Endodermal cell (in vitro differentiated cells): ENCODE data around the gene TMCC2. TPM values are rescaled to one million over a fixed set of nuclear protein-coding genes. Genes with fewer than 3 reads are reported as not detected.

Source experiments
- DNase-seq: peaks from one replicate; pipeline ENCODE4 v3.0.0-alpha.2; 2017
- H3K27ac ChIP-seq: 2 replicates; pipeline ENCODE4 v1.5.1; 2013; ENCODE audit warnings: mild to moderate bottlenecking, low read depth, low read length, moderate library complexity
- H3K27me3 ChIP-seq: 2 replicates; pipeline ENCODE4 v1.6.1; 2013; ENCODE audit warnings: mild to moderate bottlenecking, low read length, moderate library complexity; ENCODE audit not compliant: insufficient read depth, control insufficient read depth, poor library complexity, severe bottlenecking
- H3K36me3 ChIP-seq: 2 replicates; pipeline ENCODE4 v1.7.0; 2013; ENCODE audit warnings: mild to moderate bottlenecking, low read length, moderate library complexity; ENCODE audit not compliant: control insufficient read depth, insufficient read depth
- H3K4me1 ChIP-seq: one replicate; pipeline ENCODE4 v1.7.0; 2013; ENCODE audit warnings: low read length; ENCODE audit not compliant: control insufficient read depth, insufficient read depth
- H3K4me3 ChIP-seq: 2 replicates; pipeline ENCODE4 v1.5.1; 2013; ENCODE audit warnings: mild to moderate bottlenecking, low read length, moderate library complexity
- H3K9ac ChIP-seq: 2 replicates; pipeline ENCODE4 v1.6.1; 2013; ENCODE audit warnings: mild to moderate bottlenecking, low read length, moderate library complexity; ENCODE audit not compliant: poor library complexity, severe bottlenecking; ENCODE audit errors: extremely low read depth
- H3K9me3 ChIP-seq: 2 replicates; pipeline ENCODE4 v1.6.1; 2013; ENCODE audit warnings: mild to moderate bottlenecking, low read length, moderate library complexity; ENCODE audit not compliant: control insufficient read depth
- H3K27ac Mint-ChIP-seq: 2 replicates; pipeline ENCODE4 v1.8.0; 2020; ENCODE audit warnings: mixed read lengths
- H3K27me3 Mint-ChIP-seq: 2 replicates; pipeline ENCODE4 v1.8.0; 2021; ENCODE audit warnings: mild to moderate bottlenecking, mixed read lengths; ENCODE audit not compliant: insufficient read depth
- H3K36me3 Mint-ChIP-seq: 2 replicates; pipeline ENCODE4 v1.8.0; 2020; ENCODE audit warnings: low read depth, mixed read lengths
- H3K4me1 Mint-ChIP-seq: 2 replicates; pipeline ENCODE4 v1.8.0; 2020; ENCODE audit warnings: mixed read lengths
- H3K4me3 Mint-ChIP-seq: 2 replicates; pipeline ENCODE4 v1.8.0; 2020; ENCODE audit warnings: mild to moderate bottlenecking, moderate library complexity, mixed read lengths
- H3K9me3 Mint-ChIP-seq: 2 replicates; pipeline ENCODE4 v1.8.0; 2020; ENCODE audit warnings: mild to moderate bottlenecking, mixed read lengths
- WGBS, 2 experiments: methylation state at CpG; one replicate each; pipeline versions ENCODE4 v1.1.5 to v1.1.7; 2013; ENCODE audit warnings: missing lambda C conversion rate in 2 of 2, mixed read lengths in 1 of 2; ENCODE audit not compliant: insufficient coverage in 1 of 2, insufficient read length in 1 of 2; 5-methylcytosine and 5-hydroxymethylcytosine counted together
- total RNA-seq, 2 donors: library from RNA; stranded (reverse); fragmentation: NEBNext Ultra II Directional in 1 of 2; extraction: Animal tissue kit (Norgen Biotek cat#: 25700) in 1 of 2; gene quantifications; 2 replicates in 1 of 2; 3 replicates in 1 of 2; pipeline ENCODE4 v1.2.1, GENCODE V29; 2021
- TF ChIP-seq, protein P1 (sequence below): fragments of 200-600 bp; sonication (generic); conservative IDR thresholded peaks from 2 replicates; pipeline ENCODE4 v1.5.0; 2021; ENCODE audit warnings: antibody characterized with exemption, mild to moderate bottlenecking

The TMCC2 gene
- total RNA-seq, 2 donors from 2014 or later: 5.2 to 5.8 TPM

DNA sequence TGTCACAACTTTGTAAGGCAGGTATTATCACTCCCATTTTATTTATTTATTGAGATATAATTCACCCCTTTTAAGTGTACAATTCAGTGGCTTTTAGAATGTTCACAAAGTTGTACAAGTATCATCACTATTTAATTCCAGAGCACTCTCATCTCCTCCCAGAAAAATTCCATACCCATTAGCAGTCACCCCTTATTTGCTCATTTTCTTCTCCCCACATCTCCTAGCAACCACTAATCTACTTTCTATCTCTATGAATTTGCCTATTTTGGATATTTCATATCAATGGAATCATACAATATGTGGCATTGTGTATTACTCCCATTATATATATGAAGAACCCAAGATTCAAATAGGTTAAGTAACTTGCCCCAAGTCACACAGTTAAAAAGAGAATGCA is 23.2 kb upstream of the TMCC2 start:
- no peaks in the 10 kb centered on the region for H3K4me1 ChIP-seq
- H3K9ac ChIP-seq: no peak overlapping the region
- DNase-seq: no peak
- no peak overlapping the region for H3K4me3 ChIP-seq
- TF ChIP-seq, protein P1, sequence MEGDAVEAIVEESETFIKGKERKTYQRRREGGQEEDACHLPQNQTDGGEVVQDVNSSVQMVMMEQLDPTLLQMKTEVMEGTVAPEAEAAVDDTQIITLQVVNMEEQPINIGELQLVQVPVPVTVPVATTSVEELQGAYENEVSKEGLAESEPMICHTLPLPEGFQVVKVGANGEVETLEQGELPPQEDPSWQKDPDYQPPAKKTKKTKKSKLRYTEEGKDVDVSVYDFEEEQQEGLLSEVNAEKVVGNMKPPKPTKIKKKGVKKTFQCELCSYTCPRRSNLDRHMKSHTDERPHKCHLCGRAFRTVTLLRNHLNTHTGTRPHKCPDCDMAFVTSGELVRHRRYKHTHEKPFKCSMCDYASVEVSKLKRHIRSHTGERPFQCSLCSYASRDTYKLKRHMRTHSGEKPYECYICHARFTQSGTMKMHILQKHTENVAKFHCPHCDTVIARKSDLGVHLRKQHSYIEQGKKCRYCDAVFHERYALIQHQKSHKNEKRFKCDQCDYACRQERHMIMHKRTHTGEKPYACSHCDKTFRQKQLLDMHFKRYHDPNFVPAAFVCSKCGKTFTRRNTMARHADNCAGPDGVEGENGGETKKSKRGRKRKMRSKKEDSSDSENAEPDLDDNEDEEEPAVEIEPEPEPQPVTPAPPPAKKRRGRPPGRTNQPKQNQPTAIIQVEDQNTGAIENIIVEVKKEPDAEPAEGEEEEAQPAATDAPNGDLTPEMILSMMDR: no peak
- Mint-ChIP-seq H3K4me3 (no peak overlapping the region), H3K9me3 (no peaks in the 10 kb centered on the region), H3K36me3 (no peaks in the 10 kb centered on the region), H3K27ac (no peak overlapping the region), H3K27me3 (no peaks in the 10 kb centered on the region), H3K4me1 (no peaks in the 10 kb centered on the region)
- H3K27ac ChIP-seq: no peak overlapping the region
- H3K36me3 ChIP-seq: no peaks in the 10 kb centered on the region
- no peaks in the 10 kb centered on the region for H3K9me3 ChIP-seq
- no peaks in the 10 kb centered on the region for H3K27me3 ChIP-seq

DNA sequence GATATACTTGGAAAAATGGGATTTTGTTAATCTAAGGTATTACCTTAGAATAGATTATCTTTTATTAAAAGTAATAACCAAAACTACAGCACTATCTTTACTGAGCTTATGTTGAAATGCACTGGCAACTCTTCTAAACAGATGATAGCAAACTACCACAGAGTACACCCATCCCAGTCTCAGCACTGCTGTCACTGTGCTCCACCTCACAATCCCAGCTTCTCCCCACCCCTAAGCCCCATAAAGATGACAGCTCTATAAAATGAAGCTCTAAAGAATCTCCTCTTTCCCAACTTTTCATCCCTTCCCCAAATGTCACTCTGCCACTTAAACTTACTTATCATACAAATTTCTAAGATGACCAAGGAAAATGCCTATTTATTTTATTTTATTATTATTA is 22.7 kb upstream of the TMCC2 start:
- Mint-ChIP-seq H3K4me3 (no peak overlapping the region), H3K27me3 (no peaks in the 10 kb centered on the region), H3K4me1 (peaks cover 3% of the 10 kb centered on the region), H3K9me3 (no peaks in the 10 kb centered on the region), H3K36me3 (no peaks in the 10 kb centered on the region), H3K27ac (no peak overlapping the region)
- Histone ChIP-seq H3K4me3 (no peak overlapping the region), H3K4me1 (no peaks in the 10 kb centered on the region), H3K27ac (no peak overlapping the region), H3K9ac (no peak overlapping the region), H3K27me3 (no peaks in the 10 kb centered on the region), H3K36me3 (no peaks in the 10 kb centered on the region), H3K9me3 (no peaks in the 10 kb centered on the region)
- TF ChIP-seq, protein P1: no peak
- no peak for DNase-seq

DNA sequence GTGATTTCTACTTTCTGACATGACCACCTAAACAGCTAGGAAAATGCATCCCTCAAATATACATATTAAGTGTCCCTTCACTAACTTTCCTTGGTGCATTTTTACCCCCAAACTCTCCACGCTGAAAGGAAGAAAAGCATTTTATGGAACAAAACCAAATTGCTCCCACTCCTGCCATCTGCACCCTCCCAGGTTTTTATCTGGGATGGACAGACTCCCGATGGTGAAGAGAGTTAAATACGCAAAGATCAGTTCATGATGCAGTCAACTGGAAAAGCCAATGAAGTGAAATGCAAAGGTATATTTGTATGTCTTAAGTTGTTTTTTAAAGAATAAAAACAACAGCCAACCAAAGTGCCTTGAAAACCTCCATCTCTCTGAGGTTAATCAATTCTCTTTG is 18.9 kb upstream of the TMCC2 start:
- H3K4me3 ChIP-seq: no peak overlapping the region
- TF ChIP-seq, protein P1: no peak
- Mint-ChIP-seq H3K4me3 (no peak overlapping the region), H3K27ac (no peak overlapping the region), H3K9me3 (no peaks in the 10 kb centered on the region), H3K4me1 (peaks cover 11% of the 10 kb centered on the region), H3K27me3 (no peaks in the 10 kb centered on the region), H3K36me3 (no peaks in the 10 kb centered on the region)
- no peaks in the 10 kb centered on the region for H3K4me1 ChIP-seq
- H3K27me3 ChIP-seq: no peaks in the 10 kb centered on the region
- 93 to 100% methylated on average over 2 to 3 of the region's 3 CpGs for WGBS, 2 experiments
- no peak overlapping the region for H3K9ac ChIP-seq
- H3K36me3 ChIP-seq: no peaks in the 10 kb centered on the region
- DNase-seq: no peak
- H3K9me3 ChIP-seq: no peaks in the 10 kb centered on the region
- no peak overlapping the region for H3K27ac ChIP-seq
